IMR-90 (cell line): ENCODE results near the gene VNN1. TPM values are rescaled to one million over a fixed set of nuclear protein-coding genes. Genes with fewer than 3 reads are reported as not detected.

Experiments used
- ATAC-seq: fragments of 200-7000 bp; cut with Tn5 transposase; 2 replicates; pipeline ENCODE4 v1.9.1; 2020; ENCODE audit warnings: low read depth, mild to moderate bottlenecking, moderate library complexity
- BruUV-seq: library from RNA; stranded (reverse); fragments of 400-500 nt; replicated peaks from 2 replicates; lab custom pipeline; 2021; lab: Mats Ljungman, UMichigan
- CTCF ChIA-PET: fragments of 300-600 bp; formaldehyde crosslinking; extraction: SDS; loops from one replicate; lab custom pipeline; 2021; ENCODE audit warnings: antibody characterized with exemption; lab: Yijun Ruan, JAX
- POLR2A ChIA-PET: fragments of 300-600 bp; sonication (Branson Sonifier 250); formaldehyde crosslinking; loops from one replicate; lab custom pipeline; 2022; ENCODE audit warnings: antibody characterized with exemption; ENCODE audit not compliant: unreplicated experiment; lab: Charles Lee
- DNase-seq: peaks from one replicate; pipeline ENCODE4 v3.0.0; 2013
- H2AFZ ChIP-seq: replicated peaks from 2 replicates; pipeline ENCODE3; 2013; ENCODE audit warnings: low read length, mild to moderate bottlenecking; ENCODE audit not compliant: poor library complexity
- H2AK5ac ChIP-seq: 2 replicates; pipeline ENCODE4 v1.6.1; 2013; ENCODE audit warnings: low read depth, low read length, inconsistent platforms
- H2AK9ac ChIP-seq: replicated peaks from 2 replicates; pipeline ENCODE3; 2013; ENCODE audit warnings: mild to moderate bottlenecking, low read depth, low read length, moderate library complexity; ENCODE audit not compliant: poor library complexity
- H2BK120ac ChIP-seq: 2 replicates; pipeline ENCODE4 v1.6.1; 2013; ENCODE audit warnings: low read depth, low read length, inconsistent platforms
- H2BK15ac ChIP-seq: 3 replicates; pipeline ENCODE4 v1.6.1; 2013; ENCODE audit warnings: low read depth, low read length, inconsistent platforms
- H2BK20ac ChIP-seq: 2 replicates; pipeline ENCODE4 v1.6.1; 2013; ENCODE audit warnings: low read depth, mild to moderate bottlenecking, inconsistent platforms, low read length, moderate library complexity
- H2BK5ac ChIP-seq: 2 replicates; pipeline ENCODE4 v1.6.1; 2013; ENCODE audit warnings: mild to moderate bottlenecking, low read depth, low read length, inconsistent platforms; ENCODE audit not compliant: poor library complexity, severe bottlenecking
- H3K14ac ChIP-seq: replicated peaks from 2 replicates; pipeline ENCODE4 v1.6.1; 2013; ENCODE audit warnings: low read depth, low read length, inconsistent platforms
- H3K18ac ChIP-seq: 2 replicates; pipeline ENCODE4 v1.6.1; 2013; ENCODE audit warnings: low read depth, low read length, control low read depth
- H3K23ac ChIP-seq: 2 replicates; pipeline ENCODE4 v1.6.1; 2013; ENCODE audit warnings: low read depth, low read length, inconsistent platforms
- H3K27ac ChIP-seq: 2 replicates; pipeline ENCODE4 v1.5.1; 2013; ENCODE audit warnings: mild to moderate bottlenecking, control low read depth, low read length; ENCODE audit not compliant: insufficient read depth
- H3K27me3 ChIP-seq: 2 replicates; pipeline ENCODE4 v1.6.1; 2013; ENCODE audit warnings: low read length; ENCODE audit not compliant: control insufficient read depth, insufficient read depth
- H3K36me3 ChIP-seq: 2 replicates; pipeline ENCODE4 v1.6.1; 2013; ENCODE audit warnings: low read length, mixed read lengths; ENCODE audit not compliant: control insufficient read depth, insufficient read depth
- H3K4ac ChIP-seq: 2 replicates; pipeline ENCODE4 v1.6.1; 2013; ENCODE audit warnings: low read depth, low read length, inconsistent platforms
- H3K4me1 ChIP-seq: 2 replicates; pipeline ENCODE4 v1.6.1; 2013; ENCODE audit warnings: low read length, mixed read lengths; ENCODE audit not compliant: control insufficient read depth, insufficient read depth
- H3K4me2 ChIP-seq: 2 replicates; pipeline ENCODE4 v1.6.1; 2013; ENCODE audit warnings: low read depth, mild to moderate bottlenecking, control low read depth, low read length, moderate library complexity
- H3K4me3 ChIP-seq: 2 replicates; pipeline ENCODE4 v1.5.1; 2013; ENCODE audit warnings: low read depth, mild to moderate bottlenecking, control low read depth, low read length, moderate library complexity; ENCODE audit not compliant: insufficient read depth
- H3K56ac ChIP-seq: 2 replicates; pipeline ENCODE4 v1.6.1; 2013; ENCODE audit warnings: low read length, inconsistent platforms; ENCODE audit not compliant: insufficient read depth; ENCODE audit errors: extremely low read depth
- H3K79me1 ChIP-seq, 2 experiments: 2 replicates each; pipeline ENCODE4 v1.6.1; 2013; ENCODE audit warnings: low read length in 2 of 2, inconsistent platforms in 1 of 2, low read depth in 1 of 2
- H3K9ac ChIP-seq: 2 replicates; pipeline ENCODE4 v1.6.1; 2013; ENCODE audit warnings: low read depth, low read length, control low read depth
- H3K9me1 ChIP-seq: 2 replicates; pipeline ENCODE4 v1.6.1; 2013; ENCODE audit warnings: low read length, inconsistent platforms; ENCODE audit not compliant: insufficient read depth
- H3K9me3 ChIP-seq: 2 replicates; pipeline ENCODE4 v1.6.1; 2013; ENCODE audit warnings: low read length; ENCODE audit not compliant: control insufficient read depth, insufficient read depth
- H4K20me1 ChIP-seq: 2 replicates; pipeline ENCODE4 v1.6.1; 2013; ENCODE audit warnings: low read length, inconsistent platforms; ENCODE audit not compliant: insufficient read depth
- H4K5ac ChIP-seq: 2 replicates; pipeline ENCODE4 v1.6.1; 2013; ENCODE audit warnings: mild to moderate bottlenecking, low read depth, low read length, control low read depth
- H4K8ac ChIP-seq, 2 experiments: 2 replicates each; pipeline ENCODE4 v1.6.1; 2013; ENCODE audit warnings: low read depth in 2 of 2, low read length in 2 of 2, control low read depth in 1 of 2, inconsistent platforms in 1 of 2
- H4K91ac ChIP-seq: 2 replicates; pipeline ENCODE4 v1.6.1; 2013; ENCODE audit warnings: low read depth, low read length, inconsistent platforms; ENCODE audit not compliant: insufficient read depth
- NFE2L2 ChIP-seq: fragments of 150-350 bp; IDR thresholded peaks from 2 replicates; pipeline ENCODE4 v1.6.1; 2016; ENCODE audit warnings: low read depth, mild to moderate bottlenecking, low read length
- WGBS, 2 experiments: methylation state at CpG; one replicate each; pipeline versions ENCODE4 v1.1.5 to v1.1.7; 2013; ENCODE audit warnings: missing lambda C conversion rate in 2 of 2; ENCODE audit not compliant: insufficient read length in 1 of 2; ENCODE audit errors: extremely low coverage in 2 of 2; 5-methylcytosine and 5-hydroxymethylcytosine counted together
- dilution Hi-C: fragments of 300-500 bp; cut with HindIII; formaldehyde crosslinking; loops from one replicate; pipeline ENCODE4 v1.14.3; 2018; ENCODE audit warnings: low sequenced_read_pairs; ENCODE audit not compliant: unreplicated experiment
- in situ Hi-C: fragments of 300-500 bp; cut with MboI; formaldehyde crosslinking; loops from 3 replicates; pipeline ENCODE4 v1.14.3; 2019; ENCODE audit warnings: low sequenced_read_pairs, inconsistent platforms, mixed read lengths
- intact Hi-C: fragments of 100-400 bp; cut with micrococcal nuclease; formaldehyde crosslinking; loops from 2 replicates; pipeline ENCODE4 v1.10.0; 2022
- polyA plus RNA-seq, 3 experiments: library from polyadenylated mRNA; depleted of rRNA; stranded (reverse); fragments of >200 nt; gene quantifications; 2 replicates each; pipeline ENCODE4 v1.2.3, GENCODE V29; 2012; ENCODE audit warnings: low replicate concordance in 1 of 3
- total RNA-seq: library from RNA; depleted of rRNA; stranded (reverse); fragments of >200 nt; gene quantifications from 2 replicates; pipeline ENCODE4 v1.2.3, GENCODE V29; 2012

VNN1 gene
- total and polyA plus RNA-seq, 2 of the 4 experiments (the other 2 are of a cell fraction) = 0.07 TPM; not detected in 1

- Histone ChIP-seq H3K9me3 (no peaks in the 10 kb centered on the region), H3K23ac (no peak overlapping the region), H3K27ac (no peak overlapping the region), H2BK15ac (no peak overlapping the region), H2BK120ac (no peak overlapping the region), H2BK5ac (no peak overlapping the region), H3K79me1 (no peaks in the 10 kb centered on the region), H4K8ac (no peak overlapping the region), H3K4me2 (no peak overlapping the region), H2BK20ac (no peak overlapping the region), H2AK9ac (no peak overlapping the region), H2AFZ (no peak overlapping the region), H3K27me3 (no peaks in the 10 kb centered on the region), H4K91ac (no peak overlapping the region), H3K9me1 (peaks cover 3% of the 10 kb centered on the region; the same call in 1 of the 2 replicates), H3K36me3 (no peaks in the 10 kb centered on the region; the same call in 1 of the 2 replicates), H3K4me1 (peaks cover 4% of the 10 kb centered on the region; the same call in 1 of the 2 replicates), H3K18ac (no peak overlapping the region), H3K4ac (no peak overlapping the region), H3K9ac (no peak overlapping the region), H3K4me3 (no peak overlapping the region), H4K5ac (no peak overlapping the region), H4K20me1 (no peaks in the 10 kb centered on the region), H3K56ac (no peak overlapping the region), H2AK5ac (no peak overlapping the region), H3K14ac (no peak overlapping the region)
- ChIA-PET CTCF (interaction anchor here (0.6 kb wide), 1 partner anchor 122 kb away, joined by 4 read pairs; no protein-coding TSS in a partner anchor), POLR2A (no interaction called here)
- TF ChIP-seq NFE2L2 = no peak
- no TSS peak for BruUV-seq
- DNase-seq (no peak), ATAC-seq (no peak)
- in situ Hi-C loops (no loop called here), intact Hi-C loops (no loop called here), dilution Hi-C loops (no loop called here)
- no CpG with 5 or more reads among the region's 6 CpGs for WGBS, 2 experiments
Measured at GRCh38 chr6:132725947-132726607, 12.2 kb upstream of the VNN1 start.
